Activated naive CD8-positive, alpha-beta T cell treated with anti-CD3 and anti-CD28 coated beads, Interleukin-2, amount 50 U/mL, for 16 hours (primary cell): ENCODE measurements around the gene NHLRC4.

Experiments
- DNase-seq: peaks from one replicate; pipeline ENCODE4 v3.0.0-alpha.2; 2020; ENCODE audit warnings: low read depth, low spot score

NHLRC4 gene

DNA sequence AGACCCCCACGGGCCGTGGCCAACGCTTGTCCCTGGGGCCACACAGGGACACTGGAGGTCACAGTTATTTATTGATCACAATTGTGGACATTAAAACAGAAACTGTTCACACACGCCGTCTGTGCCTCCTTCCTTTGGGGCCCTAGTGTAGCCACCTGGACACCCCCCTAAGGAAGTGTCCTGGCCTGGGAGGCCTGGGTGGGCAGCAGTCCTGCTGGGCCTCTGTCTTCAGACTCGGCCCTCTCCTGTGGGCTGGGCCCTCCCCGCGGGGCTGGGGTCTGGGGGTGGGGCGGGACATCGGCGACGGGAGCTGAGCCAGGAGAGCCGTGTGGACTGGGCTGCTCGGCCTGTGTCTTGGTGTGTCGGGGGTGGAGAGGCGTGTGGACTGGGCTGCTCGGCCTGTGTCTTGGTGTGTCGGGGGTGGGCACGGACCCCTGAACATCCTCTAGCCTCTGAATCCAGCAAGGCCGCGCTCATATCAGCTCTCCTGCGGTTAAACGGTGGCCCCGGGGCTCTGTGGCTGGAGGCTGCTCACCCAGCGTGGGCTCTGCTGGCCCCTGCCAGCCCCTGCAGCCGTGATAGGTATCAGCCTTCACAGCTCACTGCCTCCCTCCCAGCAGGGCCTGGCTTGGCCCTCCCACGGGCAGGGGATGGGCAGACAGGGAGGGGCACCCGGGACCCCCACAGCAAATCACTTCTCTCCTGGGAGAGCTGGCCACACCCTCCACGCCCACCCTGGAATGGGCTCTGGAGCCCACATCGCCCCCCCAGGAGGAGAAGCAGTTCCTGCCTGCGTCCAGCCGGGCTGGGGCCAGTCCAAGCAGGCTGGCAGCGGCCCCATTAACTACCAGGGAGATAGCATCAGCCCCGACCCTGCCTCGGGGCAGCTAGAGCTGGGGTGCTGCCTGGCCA, 1.1 kb upstream of the NHLRC4 start:
- DNase-seq = no peak

DNA sequence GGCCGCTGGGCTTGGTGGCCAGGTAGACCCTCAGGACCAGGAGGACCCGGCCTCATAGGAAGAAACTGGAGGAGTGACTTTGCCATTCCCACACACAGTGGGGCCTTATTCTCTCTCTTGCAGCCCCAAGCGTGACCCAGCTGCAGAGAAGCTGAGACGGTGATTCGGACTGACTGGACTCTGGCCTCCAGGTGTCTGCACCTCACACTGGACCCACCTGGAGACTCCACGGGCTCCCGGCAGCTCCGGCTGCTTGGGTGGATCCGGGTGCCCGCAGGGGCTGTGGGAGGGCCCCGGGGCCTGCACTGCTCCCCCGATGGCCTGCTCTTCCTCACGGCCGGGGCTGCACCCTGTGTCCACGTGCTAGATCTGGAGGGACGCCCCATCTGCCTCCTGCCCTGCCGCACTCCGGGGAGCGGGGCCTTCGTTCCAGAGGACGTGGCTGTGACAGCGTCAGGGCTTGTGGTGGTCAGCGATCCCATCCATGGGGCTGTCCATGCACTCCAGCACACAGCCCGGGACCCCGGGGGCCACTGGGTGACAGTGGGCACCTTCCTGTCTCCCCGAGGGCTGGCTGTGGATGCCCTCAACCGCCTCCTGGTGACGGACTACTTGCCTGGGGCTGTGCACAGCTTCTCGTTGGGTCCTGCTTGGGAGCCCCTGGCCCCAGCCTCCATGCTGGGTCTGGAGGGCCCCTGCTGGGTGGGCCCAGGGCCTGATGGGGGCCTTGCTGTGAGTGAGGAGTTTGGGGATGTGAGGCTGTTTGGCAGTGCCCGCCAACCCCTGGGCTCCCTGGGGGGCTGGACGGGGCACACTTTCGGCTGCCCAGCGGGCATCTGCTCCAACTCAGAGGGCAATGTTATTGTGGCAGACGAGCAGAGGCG, 810 bp downstream of the NHLRC4 start:
- no peak for DNase-seq

DNA sequence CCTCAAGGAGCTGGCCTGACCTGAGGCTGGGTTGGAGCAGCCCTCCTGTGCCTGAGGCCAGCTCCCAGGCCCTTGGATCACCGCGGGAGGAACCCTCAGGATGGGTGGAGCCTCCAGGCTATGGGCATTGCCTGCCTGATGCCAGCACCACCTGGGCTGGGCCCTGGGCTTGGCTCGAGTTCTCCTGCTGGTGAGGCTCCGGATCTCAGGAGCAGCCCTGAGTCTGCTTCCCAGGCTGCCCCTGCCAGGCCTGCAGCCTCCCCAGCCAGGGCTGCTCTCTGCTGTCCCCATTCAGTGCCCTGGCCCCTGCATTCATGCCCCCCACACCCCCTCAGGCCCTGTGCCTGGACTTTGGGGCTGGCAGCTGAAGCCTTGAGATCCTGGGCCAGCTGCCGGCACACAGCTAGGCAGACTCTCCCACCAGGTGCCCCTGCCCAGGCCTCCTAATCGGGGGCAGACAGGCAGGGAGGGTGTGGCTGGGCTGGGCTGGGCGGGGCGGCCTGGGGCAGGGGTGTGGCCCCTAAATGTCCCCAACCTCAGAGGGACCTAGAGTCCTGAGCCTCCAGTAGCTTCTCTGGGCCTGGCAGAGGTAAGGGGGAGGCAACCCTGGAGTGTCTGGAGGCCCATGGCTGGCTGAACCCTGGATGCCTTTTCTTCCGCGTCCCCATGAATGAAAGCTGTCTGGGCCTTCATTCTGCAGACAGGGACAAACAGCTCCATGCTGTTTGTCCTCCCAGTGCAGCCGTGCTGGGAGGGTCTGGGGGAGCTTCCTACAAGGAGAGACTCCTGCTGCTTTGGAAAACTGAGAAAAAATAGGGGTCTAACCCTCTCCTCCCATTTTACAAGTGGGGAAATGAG, 1.8 kb downstream of the NHLRC4 start:
- DNase-seq = no peak

DNA sequence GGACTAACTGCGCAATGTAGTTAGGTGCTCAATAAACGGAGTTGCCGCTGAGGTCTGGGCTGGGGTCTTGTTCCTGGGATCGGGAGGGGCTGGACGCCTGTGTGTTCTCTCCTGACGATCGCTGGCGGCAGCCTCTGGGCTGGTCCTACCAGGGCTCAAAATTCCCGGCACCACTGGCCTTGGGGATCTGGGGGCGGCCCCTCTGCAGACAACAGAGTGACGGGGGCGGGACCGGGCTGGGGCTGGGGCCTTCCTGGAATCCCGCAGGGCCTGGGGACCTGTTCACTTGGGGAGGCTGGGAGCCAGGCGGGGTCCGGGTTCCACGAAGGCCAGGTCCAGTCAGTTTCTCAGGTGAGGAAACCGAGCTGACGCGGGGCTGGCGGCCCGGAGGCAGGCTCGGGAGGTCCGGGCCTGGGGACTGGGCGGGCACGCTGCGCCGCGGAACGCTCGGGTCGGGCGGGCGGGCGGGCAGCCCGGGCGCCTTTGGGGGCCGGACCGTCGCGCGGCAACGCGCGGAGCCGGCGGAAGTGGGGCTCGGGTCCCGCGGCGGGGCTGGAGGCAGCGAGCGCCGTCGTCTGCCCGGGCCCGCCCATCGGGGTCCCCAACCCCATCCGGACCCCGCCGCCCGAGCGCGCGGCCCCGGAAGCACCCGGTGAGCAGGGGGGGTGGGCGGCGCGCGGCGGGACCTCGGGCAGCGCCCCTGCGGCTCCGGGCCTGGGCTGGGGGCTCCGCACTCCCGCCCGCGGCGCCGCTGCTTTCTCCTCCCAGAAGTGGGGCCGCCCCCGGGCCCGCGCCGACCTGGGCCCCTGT, 2.8 kb downstream of the NHLRC4 start, which contains the start of gene PIGQ:
Gene PIGQ (plus strand): TSS at position 524 of the 810 bp plus-strand sequence. CDS start 4,107 bp downstream, outside the sequence.
- DNase-seq = peak; percentile 23

DNA sequence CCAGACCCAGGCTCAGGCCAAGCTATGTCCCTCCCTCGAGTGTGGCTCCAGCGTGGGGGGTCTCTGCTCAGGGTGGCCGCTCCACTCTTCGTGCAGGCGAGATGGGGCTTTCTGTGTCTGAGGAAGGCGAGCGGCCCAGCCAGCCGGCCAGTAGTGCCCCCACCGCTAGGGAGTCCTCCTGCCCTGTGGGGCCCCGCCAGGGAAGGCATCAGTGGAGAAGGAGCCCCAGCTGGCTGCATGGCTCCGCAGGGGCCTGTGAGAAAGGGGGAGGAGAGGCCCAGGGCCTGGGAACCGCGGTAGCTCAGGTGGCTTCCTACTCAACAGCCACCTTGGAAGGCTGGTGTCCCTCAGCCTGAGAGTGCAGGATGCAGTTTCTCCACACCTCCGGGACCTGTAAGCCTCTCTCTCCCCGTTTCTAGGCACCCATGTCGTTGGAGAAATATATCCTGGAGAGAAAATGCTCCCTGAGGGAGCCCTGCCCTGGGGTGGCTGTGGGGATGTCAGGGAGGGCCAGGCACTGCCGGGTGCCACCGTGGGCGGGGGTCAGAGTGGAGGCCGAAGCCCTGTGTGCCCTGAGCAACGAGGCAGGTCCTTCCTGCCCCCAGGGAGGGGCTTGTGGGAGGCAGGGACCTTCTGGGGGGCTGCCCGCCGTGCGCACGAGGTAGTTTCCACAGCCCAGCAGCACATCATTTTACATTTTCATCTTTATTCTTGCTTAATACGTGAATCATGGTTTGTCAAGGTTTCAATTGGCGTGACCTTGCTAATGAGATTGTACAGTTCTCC, 6.3 kb downstream of the NHLRC4 start:
- DNase-seq = no peak

DNA sequence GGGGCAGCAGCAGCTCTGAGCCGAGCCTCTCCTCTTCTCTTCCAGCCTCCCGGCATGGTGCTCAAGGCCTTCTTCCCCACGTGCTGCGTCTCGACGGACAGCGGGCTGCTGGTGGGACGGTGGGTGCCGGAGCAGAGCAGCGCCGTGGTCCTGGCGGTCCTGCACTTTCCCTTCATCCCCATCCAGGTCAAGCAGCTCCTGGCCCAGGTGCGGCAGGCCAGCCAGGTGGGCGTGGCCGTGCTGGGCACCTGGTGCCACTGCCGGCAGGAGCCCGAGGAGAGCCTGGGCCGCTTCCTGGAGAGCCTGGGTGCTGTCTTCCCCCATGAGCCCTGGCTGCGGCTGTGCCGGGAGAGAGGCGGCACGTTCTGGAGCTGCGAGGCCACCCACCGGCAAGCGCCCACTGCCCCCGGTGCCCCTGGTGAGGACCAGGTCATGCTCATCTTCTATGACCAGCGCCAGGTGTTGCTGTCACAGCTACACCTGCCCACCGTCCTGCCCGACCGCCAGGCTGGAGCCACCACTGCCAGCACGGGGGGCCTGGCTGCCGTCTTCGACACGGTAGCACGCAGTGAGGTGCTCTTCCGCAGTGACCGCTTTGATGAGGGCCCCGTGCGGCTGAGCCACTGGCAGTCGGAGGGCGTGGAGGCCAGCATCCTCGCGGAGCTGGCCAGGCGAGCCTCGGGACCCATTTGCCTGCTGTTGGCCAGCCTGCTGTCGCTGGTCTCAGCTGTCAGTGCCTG, 7.4 kb downstream of the NHLRC4 start:
- DNase-seq = no peak

DNA sequence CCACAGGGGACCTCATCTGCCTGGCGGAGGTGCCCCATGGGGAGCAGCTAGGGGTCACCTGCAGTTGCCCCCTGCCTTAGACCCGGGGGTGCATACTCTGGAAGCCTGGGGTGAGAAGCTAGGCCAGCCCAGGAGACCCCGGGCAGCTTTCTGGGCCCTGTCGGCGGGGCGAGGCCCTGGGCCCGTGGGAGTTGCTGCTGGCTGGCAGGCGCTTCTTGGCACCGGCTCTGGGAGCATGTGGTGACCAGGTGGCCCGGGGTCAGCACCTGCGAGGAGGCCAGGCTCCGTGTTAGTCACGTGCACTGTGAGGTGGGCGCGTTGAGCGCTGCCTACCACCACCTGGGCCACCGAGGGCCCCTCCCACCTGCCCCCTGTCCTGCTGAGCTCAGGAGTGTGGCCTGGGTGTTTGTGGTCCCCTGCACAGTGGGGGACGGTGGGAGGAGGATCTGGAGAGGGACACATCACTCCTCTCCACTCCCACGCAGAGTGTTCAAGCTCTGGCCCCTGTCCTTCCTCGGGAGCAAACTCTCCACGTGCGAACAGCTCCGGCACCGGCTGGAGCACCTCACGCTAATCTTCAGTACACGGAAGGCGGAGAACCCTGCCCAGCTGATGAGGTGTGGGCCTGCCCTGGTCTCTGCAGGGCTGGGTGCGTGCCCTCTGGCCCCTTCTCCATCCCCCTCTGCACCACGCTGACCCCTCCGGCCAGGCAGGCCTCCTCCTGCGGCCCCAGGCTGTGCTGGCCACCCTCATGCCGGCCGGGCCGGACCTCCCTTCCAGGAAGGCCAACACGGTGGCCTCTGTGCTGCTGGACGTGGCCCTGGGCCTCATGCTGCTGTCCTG, 8.8 kb downstream of the NHLRC4 start:
- DNase-seq = no peak

DNA sequence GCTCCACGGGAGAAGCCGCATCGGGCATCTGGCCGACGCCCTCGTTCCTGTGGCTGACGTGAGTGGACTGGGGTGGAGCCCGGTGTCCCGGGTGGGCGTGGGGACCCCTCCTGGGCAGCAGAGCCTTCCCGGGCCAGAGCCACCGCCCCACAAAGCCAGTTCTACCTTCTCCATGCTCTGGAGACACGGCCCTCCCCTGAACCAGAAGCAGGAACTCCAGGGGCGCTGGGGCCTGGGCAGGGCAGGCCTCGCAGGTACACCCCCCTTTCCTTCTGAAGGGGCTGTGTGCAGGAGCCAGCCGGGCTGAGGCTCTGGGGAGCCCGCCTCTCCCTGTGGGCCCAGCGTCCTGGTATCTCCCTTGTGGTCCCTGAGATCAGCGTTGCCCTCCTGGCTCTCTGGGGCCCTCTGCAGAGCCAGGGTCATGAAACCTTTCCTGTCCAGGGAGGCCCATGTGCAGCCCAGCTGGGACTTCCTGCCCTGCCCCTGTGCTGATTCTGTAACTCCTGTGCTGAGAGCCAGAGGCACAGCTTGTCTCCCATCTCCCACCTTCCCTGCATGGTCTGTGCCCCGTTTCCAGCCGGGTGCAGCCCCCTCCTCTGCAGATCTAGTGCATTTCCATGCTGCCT, 9.5 kb downstream of the NHLRC4 start:
- no peak for DNase-seq

DNA sequence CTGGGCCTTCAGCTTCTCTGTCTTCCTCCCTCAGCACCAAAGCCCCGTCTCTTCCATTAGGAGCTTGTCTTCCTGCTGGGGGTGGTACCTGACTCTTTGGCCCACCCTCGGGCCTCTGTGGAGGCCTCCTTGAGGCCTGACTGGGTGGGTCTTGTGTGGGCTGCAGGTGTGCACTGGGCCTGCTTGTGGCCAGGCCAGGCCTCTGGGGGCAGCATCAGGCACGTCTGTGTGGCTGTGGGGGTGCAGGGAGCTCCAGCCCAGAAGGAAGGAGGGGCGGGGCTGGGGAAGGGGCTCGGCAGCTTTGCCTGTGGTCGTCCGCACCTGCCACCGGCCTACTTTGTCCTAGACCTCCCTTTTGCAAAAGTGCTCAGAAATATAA, 10.0 kb downstream of the NHLRC4 start:
- DNase-seq = no peak

DNA sequence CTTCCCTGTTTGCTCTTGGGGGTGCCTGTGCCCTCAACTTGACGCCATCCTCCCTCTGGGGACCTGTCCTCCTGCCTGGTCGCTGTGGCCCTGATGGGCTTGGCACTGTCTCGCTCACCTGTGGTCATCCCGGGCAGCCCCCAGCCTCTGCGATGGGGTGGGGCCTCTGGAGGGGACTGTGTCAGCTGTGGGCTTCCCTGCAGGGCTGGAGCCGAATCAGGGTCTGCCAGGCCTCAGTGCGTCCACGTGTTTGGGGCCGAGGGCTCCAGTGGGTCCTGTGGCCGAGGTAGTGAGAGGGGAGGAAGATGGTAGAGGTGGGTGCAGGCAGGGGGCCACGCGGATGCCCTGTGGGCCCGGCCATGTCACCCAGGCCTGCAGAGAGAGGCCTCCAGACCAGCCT, 11.0 kb downstream of the NHLRC4 start:
- no peak for DNase-seq

DNA sequence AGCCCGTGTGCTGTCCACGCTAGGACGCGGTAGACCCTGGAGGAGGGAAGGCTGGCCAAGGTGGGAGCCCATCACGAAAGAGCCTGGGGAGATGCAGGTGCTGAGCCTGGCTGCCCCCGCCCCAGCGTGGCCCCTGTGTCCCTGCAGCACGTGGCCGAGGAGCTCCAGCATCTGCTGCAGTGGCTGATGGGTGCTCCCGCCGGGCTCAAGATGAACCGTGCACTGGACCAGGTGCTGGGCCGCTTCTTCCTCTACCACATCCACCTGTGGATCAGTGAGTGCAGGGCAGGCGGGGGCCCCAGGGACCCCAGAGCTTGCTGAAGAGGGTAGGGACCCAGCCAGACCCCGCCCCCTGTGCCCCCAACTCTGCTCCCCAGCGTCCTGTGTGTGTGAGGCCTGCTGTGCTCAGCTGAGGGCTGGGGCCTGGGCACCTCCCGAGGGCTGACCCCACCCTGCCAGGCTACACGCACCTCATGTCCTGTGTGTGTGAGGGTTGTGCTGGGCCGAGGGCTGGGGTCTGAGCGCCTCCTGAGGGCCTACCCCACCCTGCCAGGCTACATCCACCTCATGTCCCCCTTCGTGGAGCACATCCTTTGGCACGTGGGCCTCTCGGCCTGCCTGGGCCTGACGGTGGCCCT, 11.5 kb downstream of the NHLRC4 start:
- no peak for DNase-seq

DNA sequence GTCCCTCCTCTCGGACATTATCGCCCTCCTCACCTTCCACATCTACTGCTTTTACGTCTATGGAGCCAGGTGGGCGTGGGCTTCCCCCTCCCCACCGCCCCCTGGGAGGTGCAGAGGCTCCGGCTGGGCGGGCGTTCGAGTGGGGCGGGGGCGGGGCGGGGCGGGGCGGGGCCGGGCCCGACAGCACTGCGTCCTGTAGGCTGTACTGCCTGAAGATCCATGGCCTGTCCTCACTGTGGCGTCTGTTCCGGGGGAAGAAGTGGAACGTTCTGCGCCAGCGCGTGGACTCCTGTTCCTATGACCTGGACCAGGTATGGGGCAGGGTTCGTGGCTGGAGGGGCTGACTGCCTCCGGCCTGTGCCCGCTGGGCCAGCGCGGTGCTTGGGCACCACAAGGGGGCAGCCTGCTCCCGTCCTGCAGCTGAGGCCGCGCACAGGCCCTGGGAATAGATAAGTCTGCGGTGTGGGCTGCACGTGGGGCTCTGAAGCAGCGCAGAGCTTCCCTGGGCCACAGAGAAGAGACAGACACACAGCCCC, 12.1 kb downstream of the NHLRC4 start:
- DNase-seq = peak; percentile 40

DNA sequence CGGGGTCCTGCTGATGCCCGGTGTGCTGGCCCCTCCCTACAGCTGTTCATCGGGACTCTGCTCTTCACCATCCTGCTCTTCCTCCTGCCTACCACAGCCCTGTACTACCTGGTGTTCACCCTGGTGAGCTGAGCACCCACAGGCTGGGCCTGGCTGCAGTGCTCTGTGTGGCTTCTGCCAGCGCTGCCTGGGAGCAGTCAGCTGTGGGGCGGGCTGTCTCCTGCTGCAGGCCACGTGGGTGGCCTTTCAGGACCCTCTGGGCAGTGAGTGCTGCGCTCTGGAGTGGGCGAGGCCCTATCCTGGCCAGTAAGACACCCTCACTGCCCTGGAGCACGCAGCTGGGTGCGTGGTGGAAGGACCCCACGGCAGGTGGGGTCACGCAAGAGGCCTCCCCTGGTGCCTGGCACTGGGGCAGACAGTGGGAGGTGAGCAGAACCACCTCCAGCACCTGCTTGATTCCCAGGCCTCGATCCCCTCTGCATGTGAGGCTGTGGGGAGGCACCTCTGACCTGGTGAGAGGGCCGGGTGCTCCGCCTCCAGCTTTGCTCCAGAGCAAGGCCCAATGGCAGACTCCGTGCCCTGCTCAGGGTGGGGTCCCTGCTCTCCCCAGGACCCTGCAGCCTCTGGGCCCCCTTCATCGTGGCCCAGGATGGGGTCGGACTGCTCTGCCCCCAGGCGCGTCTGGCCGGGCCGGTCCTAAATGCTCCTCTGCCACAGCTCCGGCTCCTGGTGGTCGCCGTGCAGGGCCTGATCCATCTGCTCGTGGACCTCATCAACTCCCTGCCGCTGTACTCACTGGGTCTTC, 13.5 kb downstream of the NHLRC4 start:
- DNase-seq = no peak

DNA sequence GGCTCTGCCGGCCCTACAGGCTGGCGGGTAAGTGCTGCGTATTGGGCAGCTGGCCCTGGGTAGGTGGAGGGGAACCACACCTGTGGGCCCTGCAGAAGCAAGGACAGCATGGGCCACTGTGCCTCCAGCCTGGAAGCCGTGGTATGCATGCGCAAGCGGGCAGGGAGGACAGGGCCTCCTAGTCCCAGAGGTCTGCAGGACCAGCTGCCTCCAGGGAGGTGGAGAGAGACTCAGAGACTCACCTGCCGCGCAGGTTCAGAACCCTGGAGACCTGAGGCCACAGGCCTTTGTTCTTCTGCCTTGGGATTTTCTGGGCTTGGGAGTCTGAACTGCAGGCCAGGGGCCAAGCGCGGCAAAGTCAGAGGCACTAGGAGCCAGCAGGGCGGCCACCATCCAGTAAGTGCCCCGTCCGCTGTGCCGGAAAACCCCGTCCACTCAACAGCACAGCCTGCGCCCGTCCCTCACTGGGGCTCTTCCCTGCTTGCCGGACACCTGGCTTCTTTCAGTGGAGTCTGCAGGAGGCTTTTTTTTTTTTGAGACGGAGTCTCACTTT, 14.2 kb downstream of the NHLRC4 start:
- DNase-seq = no peak

DNA sequence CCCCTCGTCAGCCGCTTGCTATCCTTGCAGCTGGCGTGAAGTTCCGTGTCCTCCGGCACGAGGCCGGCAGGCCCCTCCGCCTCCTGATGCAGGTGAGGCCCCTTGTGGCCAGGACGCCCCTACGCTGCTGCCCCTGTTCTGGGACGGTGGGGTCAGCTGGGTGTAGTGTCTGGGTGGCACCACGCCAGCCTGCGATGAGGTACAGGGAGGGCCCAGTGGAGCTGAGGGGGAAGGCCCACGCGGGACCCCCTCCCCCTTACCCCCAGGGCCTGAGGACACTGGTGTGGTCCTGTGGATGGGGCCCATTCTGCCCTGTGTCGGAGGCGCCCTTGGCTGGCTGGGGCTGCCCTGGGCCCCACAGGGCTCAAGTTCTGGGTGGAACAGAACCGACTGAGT, 15.4 kb downstream of the NHLRC4 start:
- DNase-seq = no peak
